CD14-positive monocyte (primary cell): ENCODE results near the gene CPED1. TPM values are rescaled to one million over a fixed set of nuclear protein-coding genes. Genes with fewer than 3 reads are reported as not detected.
"Not testable (repeated sequence)": the region's sequence is repeated elsewhere in the genome, so short reads cannot be mapped to it uniquely, and the experiment has no call there.

Source experiments
- DNase-seq, 3 donors: peaks; one replicate each; pipeline ENCODE4 v3.0.0-alpha.2; 2011 to 2022
- H2AFZ ChIP-seq: 2 replicates; pipeline ENCODE4 v1.6.0; 2012; ENCODE audit warnings: mild to moderate bottlenecking, low read depth, low read length, inconsistent platforms; ENCODE audit not compliant: insufficient read depth, poor library complexity, severe bottlenecking
- H3K27ac ChIP-seq, 2 donors: 1 replicate in 1 of 2; 2 replicates in 1 of 2; pipeline ENCODE4 v1.5.1; 2012 to 2013; ENCODE audit warnings: low read length in 2 of 2, control low read depth in 1 of 2, inconsistent platforms in 1 of 2, low read depth in 1 of 2, mild to moderate bottlenecking in 1 of 2
- H3K27me3 ChIP-seq, 2 donors: one replicate each; pipeline versions ENCODE4 v1.6.0 to v1.6.1; 2011 to 2013; ENCODE audit warnings: low read length in 2 of 2; ENCODE audit not compliant: control insufficient read depth in 2 of 2, insufficient read depth in 2 of 2
- H3K36me3 ChIP-seq, 2 donors: replicated peaks in 1 of 2; 1 replicate in 1 of 2; 2 replicates in 1 of 2; pipeline versions ENCODE4 v1.5.1 to v1.6.1; 2012 to 2013; ENCODE audit warnings: low read length in 2 of 2, control low read depth in 1 of 2, inconsistent platforms in 1 of 2, mild to moderate bottlenecking in 1 of 2; ENCODE audit not compliant: insufficient read depth in 2 of 2, control insufficient read depth in 1 of 2
- H3K4me1 ChIP-seq, 2 donors: 1 replicate in 1 of 2; 2 replicates in 1 of 2; pipeline versions ENCODE4 v1.5.1 to v1.6.1; 2012 to 2013; ENCODE audit warnings: low read length in 2 of 2, control low read depth in 1 of 2, inconsistent platforms in 1 of 2, mild to moderate bottlenecking in 1 of 2, moderate library complexity in 1 of 2; ENCODE audit not compliant: insufficient read depth in 2 of 2, control insufficient read depth in 1 of 2
- H3K4me2 ChIP-seq: replicated peaks from 2 replicates; pipeline ENCODE3; 2012; ENCODE audit warnings: low read length, moderate library complexity, mild to moderate bottlenecking; ENCODE audit not compliant: poor library complexity, severe bottlenecking; ENCODE audit errors: extremely low read depth
- H3K4me3 ChIP-seq, 3 experiments: fragments of 200-600 bp in 1 of 3; sonication (generic) in 1 of 3; replicated peaks in 1 of 3; 1 replicate in 2 of 3; 2 replicates in 1 of 3; pipeline ENCODE4 v1.5.1; 2011 to 2013; ENCODE audit warnings: low read length in 3 of 3, mild to moderate bottlenecking in 3 of 3, control low read depth in 2 of 3, low read depth in 2 of 3, inconsistent platforms in 1 of 3, moderate library complexity in 1 of 3
- H3K79me2 ChIP-seq: 2 replicates; pipeline ENCODE4 v1.6.0; 2012; ENCODE audit warnings: mild to moderate bottlenecking, control low read depth, inconsistent platforms, low read length, moderate library complexity; ENCODE audit not compliant: insufficient read depth
- H3K9ac ChIP-seq: 2 replicates; pipeline ENCODE4 v1.6.0; 2017; ENCODE audit warnings: low read length, mild to moderate bottlenecking; ENCODE audit not compliant: insufficient read depth, poor library complexity, severe bottlenecking
- H3K9me3 ChIP-seq, 2 donors: replicated peaks in 1 of 2; 1 replicate in 1 of 2; 2 replicates in 1 of 2; pipeline versions ENCODE4 v1.5.1 to v1.6.1; 2012 to 2013; ENCODE audit warnings: low read length in 2 of 2, control low read depth in 1 of 2; ENCODE audit not compliant: control insufficient read depth in 1 of 2, insufficient read depth in 1 of 2
- H4K20me1 ChIP-seq: 2 replicates; pipeline ENCODE4 v1.6.0; 2012; ENCODE audit warnings: mild to moderate bottlenecking, low read length, control low read depth, moderate library complexity; ENCODE audit not compliant: insufficient read depth
- H3K27ac Mint-ChIP-seq, 7 donors: one replicate each; pipeline ENCODE4 v1.8.0; 2020; ENCODE audit warnings: mild to moderate bottlenecking in 7 of 7, mixed read lengths in 7 of 7, moderate library complexity in 6 of 7, inconsistent platforms in 2 of 7
- H3K27me3 Mint-ChIP-seq, 3 donors: one replicate each; pipeline ENCODE4 v1.8.0; 2021 to 2022; ENCODE audit warnings: low read depth in 3 of 3, mild to moderate bottlenecking in 3 of 3, mixed read lengths in 3 of 3, moderate library complexity in 3 of 3, inconsistent platforms in 1 of 3
- H3K36me3 Mint-ChIP-seq, 2 donors: one replicate each; pipeline ENCODE4 v1.8.0; 2020; ENCODE audit warnings: mixed read lengths in 2 of 2, inconsistent platforms in 1 of 2, mild to moderate bottlenecking in 1 of 2
- H3K4me1 Mint-ChIP-seq: one replicate; pipeline ENCODE4 v1.8.0; 2020; ENCODE audit warnings: mild to moderate bottlenecking, mixed read lengths
- H3K4me3 Mint-ChIP-seq, 2 donors: one replicate each; pipeline ENCODE4 v1.8.0; 2020; ENCODE audit warnings: mild to moderate bottlenecking in 2 of 2, mixed read lengths in 2 of 2, moderate library complexity in 1 of 2
- H3K9me3 Mint-ChIP-seq, 7 donors: one replicate each; pipeline ENCODE4 v1.8.0; 2020 to 2022; ENCODE audit warnings: mixed read lengths in 7 of 7, mild to moderate bottlenecking in 6 of 7, moderate library complexity in 6 of 7, inconsistent platforms in 2 of 7
- WGBS: methylation state at CpG from one replicate; pipeline ENCODE4 v1.1.5; 2013; ENCODE audit warnings: missing lambda C conversion rate; ENCODE audit not compliant: insufficient coverage; 5-methylcytosine and 5-hydroxymethylcytosine counted together
- intact Hi-C, 2 donors: fragments of 100-400 bp; cut with micrococcal nuclease; formaldehyde crosslinking; loops; one replicate each; pipeline versions ENCODE4 v1.15.0 to v1.15.1; 2023
- polyA plus RNA-seq, 3 donors: library from polyadenylated mRNA; depleted of rRNA in 1 of 3; unstranded in 2 of 3; stranded (reverse) in 1 of 3; fragments of 300-500 nt in 2 of 3; fragments of >200 nt in 1 of 3; fragmentation: Illumina TruSeq in 2 of 3; gene quantifications; 1 replicate in 2 of 3; 2 replicates in 1 of 3; pipeline ENCODE4 v1.2.3, GENCODE V29; 2012 to 2021
- TF ChIP-seq, protein P1 (sequence below): fragments of 200-600 bp; IDR thresholded peaks from one replicate; pipeline ENCODE4 v1.8.0; 2022; ENCODE audit warnings: antibody characterized with exemption, mild to moderate bottlenecking

Gene CPED1
- polyA plus RNA-seq, 3 donors: 9.8 to 30.0 (median 20.4) TPM

DNA sequence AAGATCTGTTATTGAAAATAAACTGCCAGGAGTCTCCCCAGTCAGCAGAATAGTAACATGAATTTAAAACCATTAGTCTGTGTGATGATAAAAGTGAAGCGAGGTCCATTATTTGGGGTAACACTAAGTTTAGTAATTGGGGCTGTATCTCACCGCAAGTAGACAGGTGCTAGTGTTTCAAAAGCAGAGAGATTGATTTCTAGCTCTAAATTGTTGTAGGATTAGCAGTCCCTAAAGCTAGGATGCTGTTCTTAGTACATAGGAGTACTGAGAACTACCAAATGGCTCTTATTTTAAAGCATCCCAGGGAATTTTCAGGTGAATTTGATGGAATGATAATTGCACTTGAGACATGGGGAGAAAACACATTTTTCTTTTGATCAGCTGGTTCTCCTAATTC lies 70.5 kb downstream of the CPED1 start:
- H3K27ac Mint-ChIP-seq: no peak overlapping the region
- no peaks in the 10 kb centered on the region for H3K9me3 ChIP-seq
- H3K9me3 Mint-ChIP-seq: no peaks in the 10 kb centered on the region
- no peak overlapping the region for H2AFZ ChIP-seq
- H3K79me2 ChIP-seq: no peaks in the 10 kb centered on the region
- H3K4me3 Mint-ChIP-seq: no peak overlapping the region
- H3K4me1 ChIP-seq: no peaks in the 10 kb centered on the region
- no peaks in the 10 kb centered on the region for H3K36me3 ChIP-seq
- no peak for DNase-seq
- no peak overlapping the region for H3K4me2 ChIP-seq
- TF ChIP-seq, protein P1, sequence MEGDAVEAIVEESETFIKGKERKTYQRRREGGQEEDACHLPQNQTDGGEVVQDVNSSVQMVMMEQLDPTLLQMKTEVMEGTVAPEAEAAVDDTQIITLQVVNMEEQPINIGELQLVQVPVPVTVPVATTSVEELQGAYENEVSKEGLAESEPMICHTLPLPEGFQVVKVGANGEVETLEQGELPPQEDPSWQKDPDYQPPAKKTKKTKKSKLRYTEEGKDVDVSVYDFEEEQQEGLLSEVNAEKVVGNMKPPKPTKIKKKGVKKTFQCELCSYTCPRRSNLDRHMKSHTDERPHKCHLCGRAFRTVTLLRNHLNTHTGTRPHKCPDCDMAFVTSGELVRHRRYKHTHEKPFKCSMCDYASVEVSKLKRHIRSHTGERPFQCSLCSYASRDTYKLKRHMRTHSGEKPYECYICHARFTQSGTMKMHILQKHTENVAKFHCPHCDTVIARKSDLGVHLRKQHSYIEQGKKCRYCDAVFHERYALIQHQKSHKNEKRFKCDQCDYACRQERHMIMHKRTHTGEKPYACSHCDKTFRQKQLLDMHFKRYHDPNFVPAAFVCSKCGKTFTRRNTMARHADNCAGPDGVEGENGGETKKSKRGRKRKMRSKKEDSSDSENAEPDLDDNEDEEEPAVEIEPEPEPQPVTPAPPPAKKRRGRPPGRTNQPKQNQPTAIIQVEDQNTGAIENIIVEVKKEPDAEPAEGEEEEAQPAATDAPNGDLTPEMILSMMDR: no peak
- H4K20me1 ChIP-seq: no peaks in the 10 kb centered on the region
- H3K4me3 ChIP-seq: no peak overlapping the region
- H3K27me3 ChIP-seq: no peaks in the 10 kb centered on the region
- no peaks in the 10 kb centered on the region for H3K4me1 Mint-ChIP-seq
- H3K36me3 Mint-ChIP-seq: no peaks in the 10 kb centered on the region
- no peak overlapping the region for H3K27ac ChIP-seq
- 100% methylated on average over 2 of the region's 2 CpGs for WGBS
- peaks cover 1 to 4% (median 1%) of the 10 kb centered on the region in 3 donors for H3K27me3 Mint-ChIP-seq
- intact Hi-C loops: no loop called here
- no peak overlapping the region for H3K9ac ChIP-seq

DNA sequence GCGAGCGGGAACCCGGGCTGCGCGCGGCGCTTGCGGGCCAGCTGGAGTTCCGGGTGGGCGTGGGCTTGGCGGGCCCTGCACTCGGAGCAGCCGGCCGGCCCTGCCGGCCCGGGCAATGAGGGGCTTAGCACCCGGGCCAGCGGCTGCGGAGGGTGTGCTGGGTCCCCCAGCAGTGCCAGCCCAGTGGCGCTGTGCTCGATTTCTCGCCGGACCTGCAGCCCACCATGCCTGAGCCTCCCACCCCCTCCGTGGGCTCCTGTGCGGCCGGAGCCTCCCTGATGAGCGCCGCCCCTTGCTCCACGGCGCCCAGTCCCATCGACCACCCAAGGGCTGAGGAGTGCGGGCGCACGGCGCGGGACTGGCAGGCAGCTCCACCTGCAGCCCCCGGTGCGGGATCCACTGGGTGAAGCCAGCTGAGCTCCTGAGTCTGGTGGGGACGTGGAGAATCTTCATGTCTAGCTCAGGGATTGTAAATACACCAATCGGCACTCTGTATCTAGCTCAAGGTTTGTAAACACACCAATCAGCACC lies 71.5 kb downstream of the CPED1 start:
- H3K9ac ChIP-seq, H3K36me3 Mint-ChIP-seq, DNase-seq, H3K4me1 Mint-ChIP-seq, H3K27me3 Mint-ChIP-seq, H3K27ac Mint-ChIP-seq, H3K27ac ChIP-seq, H3K27me3 ChIP-seq, intact Hi-C loops, H4K20me1 ChIP-seq, H3K9me3 Mint-ChIP-seq, H3K36me3 ChIP-seq, H3K79me2 ChIP-seq, H3K4me2 ChIP-seq, H3K4me3 ChIP-seq, H3K9me3 ChIP-seq, H2AFZ ChIP-seq, H3K4me1 ChIP-seq, H3K4me3 Mint-ChIP-seq: not testable (repeated sequence)
- WGBS: 98% methylated on average over 25 of the region's 40 CpGs
